Type B pancreatic cell (in vitro differentiated cells): ENCODE data around the gene TMEM87A. TPM values are rescaled to one million over a fixed set of nuclear protein-coding genes. Genes with fewer than 3 reads are reported as not detected.

Experiments
- DNase-seq: peaks from one replicate; pipeline ENCODE4 v3.0.0; 2021; ENCODE audit warnings: mixed read lengths; ENCODE audit not compliant: unreplicated experiment; ENCODE audit errors: extremely low spot score
- H3K27ac Mint-ChIP-seq: 2 replicates; pipeline ENCODE4 v1.8.0; 2021; ENCODE audit warnings: mild to moderate bottlenecking, mixed read lengths
- H3K27me3 Mint-ChIP-seq: 2 replicates; pipeline ENCODE4 v1.8.0; 2021; ENCODE audit warnings: mixed read lengths
- H3K36me3 Mint-ChIP-seq: 2 replicates; pipeline ENCODE4 v1.8.0; 2021; ENCODE audit warnings: mixed read lengths
- H3K4me1 Mint-ChIP-seq: one replicate; pipeline ENCODE4 v1.8.0; 2021; ENCODE audit warnings: mixed read lengths; ENCODE audit not compliant: unreplicated experiment
- H3K4me3 Mint-ChIP-seq: 2 replicates; pipeline ENCODE4 v1.8.0; 2021; ENCODE audit warnings: mild to moderate bottlenecking, mixed read lengths
- H3K9me3 Mint-ChIP-seq: 2 replicates; pipeline ENCODE4 v1.8.0; 2021; ENCODE audit warnings: mixed read lengths
- CTCF ChIP-seq: fragments of 200-600 bp; sonication (generic); conservative IDR thresholded peaks from 2 replicates; pipeline ENCODE4 v1.5.0; 2021; ENCODE audit warnings: antibody characterized with exemption, mild to moderate bottlenecking
- total RNA-seq: library from RNA; stranded (reverse); gene quantifications from 2 replicates; pipeline ENCODE4 v1.2.1, GENCODE V29; 2021; ENCODE audit warnings: low replicate concordance

Gene TMEM87A
- total RNA-seq, 1 donor from 2014 or later, result 44.3 TPM

GRCh38 chr15:42172475-42172874, 100.8 kb downstream of the TMEM87A start:
- Mint-ChIP-seq H3K4me3 (no peak overlapping the region), H3K27ac (no peak overlapping the region), H3K36me3 (peaks cover 36% of the 10 kb centered on the region), H3K9me3 (no peaks in the 10 kb centered on the region), H3K27me3 (no peaks in the 10 kb centered on the region), H3K4me1 (no peaks in the 10 kb centered on the region)
- no peak for TF ChIP-seq CTCF
- DNase-seq, result no peak

- Mint-ChIP-seq H3K27me3 (no peaks in the 10 kb centered on the region), H3K4me3 (no peak overlapping the region), H3K4me1 (no peaks in the 10 kb centered on the region), H3K27ac (no peak overlapping the region), H3K36me3 (peaks cover 40% of the 10 kb centered on the region), H3K9me3 (no peaks in the 10 kb centered on the region)
- DNase-seq, result no peak
- no peak for TF ChIP-seq CTCF
Measured at GRCh38 chr15:42171795-42172194, 101.4 kb downstream of the TMEM87A start.

GRCh38 chr15:42171122-42171521, 102.1 kb downstream of the TMEM87A start:
- Mint-ChIP-seq H3K27me3 (no peaks in the 10 kb centered on the region), H3K9me3 (no peaks in the 10 kb centered on the region), H3K27ac (no peak overlapping the region), H3K4me3 (no peak overlapping the region), H3K4me1 (no peaks in the 10 kb centered on the region), H3K36me3 (peaks cover 41% of the 10 kb centered on the region)
- no peak for TF ChIP-seq CTCF
- no peak for DNase-seq

- H3K36me3 Mint-ChIP-seq, result peaks cover 37% of the 10 kb centered on the region
- DNase-seq, result no peak
- H3K4me3 Mint-ChIP-seq, result no peak overlapping the region
- no peak for TF ChIP-seq CTCF
- H3K27ac Mint-ChIP-seq, result no peak overlapping the region
- no peaks in the 10 kb centered on the region for H3K4me1 Mint-ChIP-seq
- H3K27me3 Mint-ChIP-seq, result no peaks in the 10 kb centered on the region
- H3K9me3 Mint-ChIP-seq, result no peaks in the 10 kb centered on the region
Measured at GRCh38 chr15:42166225-42166940, 106.8 kb downstream of the TMEM87A start.

GRCh38 chr15:42165106-42165505, 108.1 kb downstream of the TMEM87A start:
- no peak for DNase-seq
- no peaks in the 10 kb centered on the region for H3K27me3 Mint-ChIP-seq
- no peak for TF ChIP-seq CTCF
- H3K36me3 Mint-ChIP-seq, result peaks cover 39% of the 10 kb centered on the region
- H3K9me3 Mint-ChIP-seq, result no peaks in the 10 kb centered on the region
- no peak overlapping the region for H3K27ac Mint-ChIP-seq
- H3K4me3 Mint-ChIP-seq, result no peak overlapping the region
- no peaks in the 10 kb centered on the region for H3K4me1 Mint-ChIP-seq
